ENCODE results near the gene TADA2A.

TADA2A gene

DNA sequence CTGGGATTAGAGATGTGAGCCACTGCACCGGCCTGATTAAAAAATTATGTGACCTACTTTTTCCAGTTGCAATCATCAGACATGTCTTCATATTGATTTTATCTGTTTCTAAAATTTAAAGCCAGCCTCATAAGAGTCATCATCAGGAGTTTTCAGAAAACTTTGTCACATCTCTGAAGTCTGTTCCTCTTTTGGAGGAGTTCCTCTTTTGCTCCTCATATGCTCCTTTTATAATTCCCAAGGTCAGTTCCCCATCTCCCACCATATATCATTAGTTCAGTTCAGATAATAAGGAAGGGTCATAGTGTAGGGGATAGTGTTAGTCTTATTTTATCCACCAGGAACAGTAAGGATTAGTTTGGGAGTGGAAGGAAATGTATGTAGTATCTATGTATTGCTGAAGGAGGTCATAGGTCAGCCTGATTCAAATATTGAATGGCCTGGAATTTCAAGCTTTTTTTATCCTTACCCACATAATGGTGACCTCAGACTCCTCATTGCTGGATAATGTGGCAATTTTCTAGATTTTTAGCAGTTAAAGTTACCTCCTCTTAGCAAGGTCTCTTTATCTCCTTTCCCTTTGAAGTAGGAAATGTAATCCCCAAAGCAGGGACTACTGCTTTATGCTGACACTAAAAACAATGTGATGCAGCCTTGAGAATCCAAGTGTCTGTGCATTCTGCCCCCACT is 69.2 kb downstream of the TADA2A start:
- no peaks in the 10 kb centered on the region for H3K9me2 ChIP-seq (replicated peaks; ENCODE audit: control insufficient read depth, low read length)
- H3K9me3 ChIP-seq (ENCODE audit: control insufficient read depth, insufficient read depth, low read length) = no peaks in the 10 kb centered on the region
- peaks cover 67% of the 10 kb centered on the region for H3K36me3 ChIP-seq (ENCODE audit: control insufficient read depth, low read length)
- no peaks in the 10 kb centered on the region for H3K27me3 ChIP-seq (ENCODE audit: control insufficient read depth, low read length)
- no peaks in the 10 kb centered on the region for H4K20me1 ChIP-seq (ENCODE audit: control insufficient read depth, insufficient read depth, low read depth, low read length)
- 0 out of 2 replicates have a peak, but pooled peaks cover 5% of the 10 kb centered on the region for H3F3A ChIP-seq (ENCODE audit: control insufficient read depth, insufficient read depth)
- H3K4me3 ChIP-seq (ENCODE audit: low read length) = no peak overlapping the region
- H3K79me2 ChIP-seq (ENCODE audit: control insufficient read depth, low read length) = no peaks in the 10 kb centered on the region
- no peak overlapping the region for H3K27ac ChIP-seq (ENCODE audit: low read depth, low read length)
- TF ChIP-seq EZH2phosphoT487 (IDR thresholded peaks at IDR 0.05; ENCODE audit: borderline replicate concordance, low read length) = no peak
- TF ChIP-seq, protein P1, sequence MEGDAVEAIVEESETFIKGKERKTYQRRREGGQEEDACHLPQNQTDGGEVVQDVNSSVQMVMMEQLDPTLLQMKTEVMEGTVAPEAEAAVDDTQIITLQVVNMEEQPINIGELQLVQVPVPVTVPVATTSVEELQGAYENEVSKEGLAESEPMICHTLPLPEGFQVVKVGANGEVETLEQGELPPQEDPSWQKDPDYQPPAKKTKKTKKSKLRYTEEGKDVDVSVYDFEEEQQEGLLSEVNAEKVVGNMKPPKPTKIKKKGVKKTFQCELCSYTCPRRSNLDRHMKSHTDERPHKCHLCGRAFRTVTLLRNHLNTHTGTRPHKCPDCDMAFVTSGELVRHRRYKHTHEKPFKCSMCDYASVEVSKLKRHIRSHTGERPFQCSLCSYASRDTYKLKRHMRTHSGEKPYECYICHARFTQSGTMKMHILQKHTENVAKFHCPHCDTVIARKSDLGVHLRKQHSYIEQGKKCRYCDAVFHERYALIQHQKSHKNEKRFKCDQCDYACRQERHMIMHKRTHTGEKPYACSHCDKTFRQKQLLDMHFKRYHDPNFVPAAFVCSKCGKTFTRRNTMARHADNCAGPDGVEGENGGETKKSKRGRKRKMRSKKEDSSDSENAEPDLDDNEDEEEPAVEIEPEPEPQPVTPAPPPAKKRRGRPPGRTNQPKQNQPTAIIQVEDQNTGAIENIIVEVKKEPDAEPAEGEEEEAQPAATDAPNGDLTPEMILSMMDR (IDR thresholded peaks at IDR 0.05; ENCODE audit: low read depth, low read length, poor library complexity, severe bottlenecking) = no peak
- H3K4me2 ChIP-seq (ENCODE audit: low read length) = no peak overlapping the region
- peaks cover 6% of the 10 kb centered on the region; the same call in 1 of the 2 replicates for H3K4me1 ChIP-seq (ENCODE audit: control insufficient read depth, low read length)

DNA sequence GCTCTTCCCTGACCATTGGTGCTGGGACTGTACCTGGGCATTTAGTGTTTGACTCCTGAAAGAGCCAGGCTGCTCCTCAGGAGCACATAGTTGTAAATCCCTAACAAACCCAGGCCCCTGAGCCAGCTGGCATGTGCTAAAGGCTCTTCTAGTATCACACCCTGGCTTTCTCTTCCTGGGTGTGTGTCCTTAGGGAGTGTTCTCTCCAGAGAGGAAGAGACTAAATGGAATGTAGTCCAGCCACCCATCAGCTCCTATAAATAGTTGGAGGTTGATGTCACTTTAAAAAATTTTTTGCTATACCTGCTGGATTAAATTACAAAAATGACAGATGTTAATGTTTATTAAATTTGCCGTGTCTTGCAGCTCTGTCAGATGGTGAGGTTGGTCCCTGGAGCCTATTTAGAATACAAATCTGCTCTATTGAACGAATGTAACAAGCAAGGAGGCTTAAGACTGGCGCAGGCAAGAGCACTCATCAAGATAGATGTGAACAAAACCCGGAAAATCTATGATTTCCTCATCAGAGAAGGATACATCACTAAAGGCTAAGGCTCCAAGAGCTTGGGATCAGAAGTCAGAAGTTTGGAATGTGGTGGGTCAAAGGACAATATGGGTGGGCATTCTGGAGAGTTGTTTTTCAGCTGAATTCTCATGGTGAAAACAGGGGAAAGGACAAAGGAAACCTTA is 69.9 kb downstream of the TADA2A start:
- TF ChIP-seq, protein P1 (IDR thresholded peaks at IDR 0.05; ENCODE audit: low read depth, low read length, poor library complexity, severe bottlenecking) = no peak
- no peak for TF ChIP-seq EZH2phosphoT487 (IDR thresholded peaks at IDR 0.05; ENCODE audit: borderline replicate concordance, low read length)
- Histone ChIP-seq H3K36me3 (ENCODE audit: control insufficient read depth, low read length) (peaks cover 63% of the 10 kb centered on the region), H3K4me1 (ENCODE audit: control insufficient read depth, low read length) (peaks cover 6% of the 10 kb centered on the region; the same call in 1 of the 2 replicates), H3K27me3 (ENCODE audit: control insufficient read depth, low read length) (no peaks in the 10 kb centered on the region), H3K9me3 (ENCODE audit: control insufficient read depth, insufficient read depth, low read length) (no peaks in the 10 kb centered on the region), H3K4me2 (ENCODE audit: low read length) (no peak overlapping the region), H3K79me2 (ENCODE audit: control insufficient read depth, low read length) (no peaks in the 10 kb centered on the region), H3K27ac (ENCODE audit: low read depth, low read length) (no peak overlapping the region), H3K9me2 (replicated peaks; ENCODE audit: control insufficient read depth, low read length) (no peaks in the 10 kb centered on the region), H4K20me1 (ENCODE audit: control insufficient read depth, insufficient read depth, low read depth, low read length) (no peaks in the 10 kb centered on the region), H3F3A (ENCODE audit: control insufficient read depth, insufficient read depth) (0 out of 2 replicates have a peak, but pooled peaks cover 5% of the 10 kb centered on the region), H3K4me3 (ENCODE audit: low read length) (no peak overlapping the region)

DNA sequence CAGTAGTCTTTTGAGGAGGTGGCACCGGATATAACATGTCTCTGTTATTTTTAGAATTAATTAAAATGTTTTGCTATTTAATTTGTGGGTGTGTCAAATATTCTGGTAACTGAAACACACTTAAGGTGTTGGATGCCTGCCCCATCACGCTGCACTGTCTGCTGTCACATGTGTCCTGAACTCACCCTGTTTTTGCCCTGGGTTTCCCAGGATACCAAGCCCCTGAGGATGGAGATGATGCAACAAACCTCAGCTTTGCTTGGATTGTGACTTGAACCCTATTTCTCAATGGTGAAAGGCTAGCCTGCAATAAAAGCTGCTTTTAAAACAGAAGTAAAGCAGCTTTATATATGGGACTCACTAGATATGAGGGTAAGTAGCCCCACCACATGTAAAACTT is 71.5 kb downstream of the TADA2A start:
- Histone ChIP-seq H3K4me3 (ENCODE audit: low read length) (no peak overlapping the region), H3K9me3 (ENCODE audit: control insufficient read depth, insufficient read depth, low read length) (no peaks in the 10 kb centered on the region), H3K9me2 (replicated peaks; ENCODE audit: control insufficient read depth, low read length) (no peaks in the 10 kb centered on the region), H3K27me3 (ENCODE audit: control insufficient read depth, low read length) (no peaks in the 10 kb centered on the region), H3K4me1 (ENCODE audit: control insufficient read depth, low read length) (peaks cover 13% of the 10 kb centered on the region), H3K36me3 (ENCODE audit: control insufficient read depth, low read length) (peaks cover 56% of the 10 kb centered on the region), H3F3A (ENCODE audit: control insufficient read depth, insufficient read depth) (0 out of 2 replicates have a peak, but pooled peaks cover 5% of the 10 kb centered on the region), H3K4me2 (ENCODE audit: low read length) (no peak overlapping the region), H3K27ac (ENCODE audit: low read depth, low read length) (no peak overlapping the region), H3K79me2 (ENCODE audit: control insufficient read depth, low read length) (no peaks in the 10 kb centered on the region), H4K20me1 (ENCODE audit: control insufficient read depth, insufficient read depth, low read depth, low read length) (no peaks in the 10 kb centered on the region)
- TF ChIP-seq, protein P1 (IDR thresholded peaks at IDR 0.05; ENCODE audit: low read depth, low read length, poor library complexity, severe bottlenecking) = no peak
- no peak for TF ChIP-seq EZH2phosphoT487 (IDR thresholded peaks at IDR 0.05; ENCODE audit: borderline replicate concordance, low read length)
